ENCODE data around the gene TDRD12.
"Not testable (repeated sequence)": the region's sequence is repeated elsewhere in the genome, so short reads cannot be mapped to it uniquely, and the experiment has no call there.

The TDRD12 gene

DNA sequence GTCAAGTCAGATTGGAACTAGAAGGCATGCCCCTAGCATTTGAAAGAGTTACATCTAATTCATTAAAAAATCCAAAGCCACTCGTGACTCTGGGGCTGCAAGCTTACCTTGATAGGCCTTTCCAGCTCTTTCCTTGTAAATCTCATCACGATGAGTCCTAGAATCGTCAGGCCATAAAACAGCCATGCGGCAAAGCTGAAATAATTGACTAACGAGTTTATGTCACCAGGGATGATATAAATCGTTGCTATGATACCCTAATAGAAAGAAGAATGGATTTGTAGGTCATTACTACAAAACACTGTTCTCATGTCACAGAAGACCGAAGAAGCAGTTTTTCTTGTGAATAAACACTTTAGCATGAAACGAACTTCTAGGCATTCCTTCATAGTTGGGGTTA is 122.5 kb downstream of the TDRD12 start:
- DNase-seq, result no peak

- no peak for DNase-seq
These were observed 124.2 kb downstream of the TDRD12 start for GRCh38 chr19:32843716-32844245.

GRCh38 chr19:32848035-32848434 is 128.5 kb downstream of the TDRD12 start:
- not testable (repeated sequence) for DNase-seq

DNA sequence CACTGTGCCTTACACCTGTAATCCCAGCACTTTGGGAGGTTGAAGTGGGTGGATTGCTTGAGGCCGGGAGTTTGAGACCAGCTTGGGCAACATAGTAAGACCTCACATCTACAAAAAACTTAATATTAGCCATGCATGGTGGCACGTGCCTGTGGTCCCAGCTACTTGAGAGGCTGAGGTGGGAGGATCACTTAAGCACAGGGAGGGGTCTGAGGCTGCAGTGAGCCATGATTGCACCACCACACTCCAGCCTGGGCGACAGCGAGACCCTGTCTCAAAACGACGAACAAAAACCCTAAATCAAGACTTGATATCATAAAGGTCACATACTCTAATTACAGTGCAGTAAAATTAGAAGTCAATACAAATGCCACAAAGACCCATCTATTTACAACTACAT is 132.6 kb downstream of the TDRD12 start:
- DNase-seq, result no peak

DNA sequence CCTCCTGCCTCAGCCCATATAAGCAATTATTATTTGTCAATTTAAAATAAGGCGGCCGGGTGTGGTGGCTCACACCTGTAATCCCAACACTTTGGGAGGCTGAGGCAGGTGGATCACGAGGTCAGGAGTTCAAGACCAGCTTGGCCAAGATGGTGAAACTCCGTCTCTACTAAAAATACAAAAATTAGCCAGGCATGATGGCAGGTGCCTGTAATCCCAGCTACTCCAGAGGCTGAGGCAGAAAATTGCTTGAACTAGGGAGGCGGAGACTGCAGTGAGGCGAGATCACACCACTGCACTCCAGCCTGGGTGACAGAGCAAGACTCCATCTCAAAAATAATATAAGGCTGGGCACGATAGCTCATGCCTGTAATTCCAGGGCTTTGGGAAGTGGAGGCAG is 137.3 kb downstream of the TDRD12 start:
- not testable (repeated sequence) for DNase-seq

DNA sequence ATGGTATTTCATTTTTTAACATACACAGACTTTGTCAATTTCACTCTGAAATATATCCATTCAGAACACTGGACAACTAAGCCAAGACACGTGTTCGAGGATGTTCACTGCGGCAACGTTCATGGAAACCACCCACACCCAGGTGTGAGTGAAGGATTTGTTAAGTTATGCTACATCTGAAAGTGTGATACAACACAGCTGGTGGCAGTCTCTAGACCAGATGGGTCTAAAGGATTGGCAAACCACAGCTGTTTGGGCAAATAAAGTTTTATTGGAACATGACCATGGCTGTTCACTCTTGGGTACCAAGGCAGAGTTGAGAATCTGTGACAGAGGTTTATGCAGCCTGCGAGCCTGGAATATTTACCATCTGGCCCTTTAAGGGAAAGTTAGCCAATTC is 138.0 kb downstream of the TDRD12 start:
- DNase-seq, result no peak

DNA sequence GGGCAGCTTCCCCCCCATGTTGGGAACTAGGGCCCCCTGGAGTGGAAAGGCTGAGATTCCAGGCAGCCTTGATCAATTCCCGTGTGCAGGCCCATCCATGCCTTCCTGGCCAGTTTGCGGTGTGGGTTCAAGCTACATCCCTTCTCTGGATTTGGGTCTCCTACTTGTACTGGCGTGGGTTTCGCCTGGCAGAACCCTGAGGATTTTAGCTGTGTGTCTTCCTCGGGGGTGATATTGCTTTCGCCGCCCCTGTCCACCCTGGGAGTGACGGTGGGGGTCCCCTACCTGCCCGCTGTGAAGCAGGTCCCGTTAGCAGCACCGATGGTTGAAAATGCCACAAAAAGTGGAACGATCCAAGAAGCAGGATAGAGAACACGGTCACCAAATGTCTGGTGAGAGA is 138.6 kb downstream of the TDRD12 start:
- no peak for DNase-seq

GRCh38 chr19:32858559-32858958 is 139.0 kb downstream of the TDRD12 start:
- no peak for DNase-seq

- no peak for DNase-seq
These were observed 140.0 kb downstream of the TDRD12 start for GRCh38 chr19:32859591-32859990.

DNA sequence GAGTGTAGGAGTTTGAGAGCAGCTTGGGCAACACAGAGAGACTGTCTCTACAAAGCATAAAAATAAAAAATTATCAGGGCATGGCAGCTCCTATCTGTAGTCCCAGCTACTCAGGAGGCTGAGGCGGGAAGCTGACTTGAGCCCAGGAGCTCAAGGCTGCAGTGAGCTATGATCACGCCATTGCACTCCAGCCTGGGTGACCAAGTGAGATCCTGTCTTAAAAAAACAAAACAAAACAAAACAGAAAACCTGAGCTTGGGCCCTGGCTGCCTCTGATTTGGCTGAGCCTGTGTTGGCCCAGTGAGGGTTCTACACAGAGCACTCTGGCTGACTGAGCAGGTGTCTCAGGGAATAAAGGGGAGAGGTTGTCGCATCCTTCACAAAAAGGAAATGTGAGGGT is 142.0 kb downstream of the TDRD12 start:
- no peak for DNase-seq

GRCh38 chr19:32862173-32862572 is 142.6 kb downstream of the TDRD12 start:
- no peak for DNase-seq

GRCh38 chr19:32862741-32863140 is 143.2 kb downstream of the TDRD12 start:
- DNase-seq, result no peak

DNA sequence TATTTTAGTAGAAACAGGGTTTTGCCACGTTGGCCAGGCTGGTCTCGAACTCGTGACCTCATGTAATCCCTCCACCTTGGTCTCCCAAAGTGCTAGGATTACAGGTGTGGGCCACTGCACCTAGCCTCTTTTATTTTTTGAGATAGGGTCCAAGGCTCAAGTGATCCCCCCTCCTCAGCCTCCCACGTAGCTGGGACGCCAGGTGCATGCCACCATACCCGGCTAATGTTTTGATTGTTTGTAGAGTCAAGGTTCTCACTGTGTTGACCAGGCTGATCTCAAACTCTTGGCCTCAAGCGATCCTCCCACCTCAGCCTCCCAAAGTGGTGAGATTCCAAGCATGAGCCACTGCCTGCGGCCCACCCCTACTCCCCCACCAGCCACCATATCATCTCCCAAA is 143.7 kb downstream of the TDRD12 start:
- DNase-seq, result no peak

DNA sequence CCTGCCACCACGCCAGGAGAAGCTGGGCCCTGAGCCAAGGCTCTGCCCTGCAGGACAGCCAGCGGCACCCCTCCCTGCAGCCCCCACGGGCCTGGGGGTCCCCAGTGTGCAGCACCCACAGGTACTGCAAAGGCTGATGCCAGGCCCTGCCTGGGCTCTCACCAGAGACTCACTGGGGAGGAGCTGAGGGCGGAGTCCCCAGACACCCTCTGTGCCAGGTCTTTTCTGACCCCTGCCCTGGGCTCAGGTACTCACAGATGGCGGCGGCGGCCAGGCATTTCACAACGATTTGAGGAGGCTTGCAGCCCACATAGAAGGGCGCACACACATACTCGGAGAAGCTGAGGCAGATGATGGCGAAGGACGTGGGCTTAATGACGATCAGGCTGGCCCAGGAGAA is 144.3 kb downstream of the TDRD12 start:
- no peak for DNase-seq

DNA sequence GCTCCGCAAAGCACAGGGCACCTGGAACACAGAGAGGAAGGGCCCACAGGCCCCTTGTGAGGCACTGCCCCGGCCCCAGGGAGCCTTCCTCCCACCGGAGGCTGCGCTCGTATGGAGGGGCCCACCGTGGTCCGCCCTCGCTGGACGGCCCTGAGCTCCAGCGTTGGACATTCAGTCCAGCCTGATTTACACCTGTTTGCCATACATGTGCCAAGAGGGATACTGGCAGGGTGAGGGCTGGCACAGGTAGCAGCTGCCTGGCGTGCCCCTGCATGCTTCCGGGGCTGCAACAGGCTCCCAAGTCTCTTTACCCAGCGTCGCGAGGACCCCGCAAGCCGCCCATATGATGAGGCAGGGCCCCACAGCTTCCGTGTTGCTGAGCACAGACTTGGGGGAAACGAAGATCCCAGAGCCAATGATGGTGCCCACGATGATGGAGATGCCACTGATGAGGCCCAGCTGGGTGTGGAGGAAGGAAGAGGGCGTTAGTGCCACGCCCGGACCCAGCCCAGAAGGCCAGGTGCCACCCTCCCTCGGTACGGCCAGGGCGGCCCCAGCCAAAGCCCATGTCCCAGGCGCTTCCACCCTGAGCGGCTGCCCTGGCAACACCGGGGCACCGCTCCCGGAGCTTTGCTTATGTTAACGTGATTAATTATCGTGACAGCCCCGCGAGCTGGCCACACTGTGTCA is 144.9 kb downstream of the TDRD12 start:
- DNase-seq, result no peak

- DNase-seq, result no peak
These were observed 145.8 kb downstream of the TDRD12 start for GRCh38 chr19:32865326-32865725.

GRCh38 chr19:32866061-32866460 is 146.5 kb downstream of the TDRD12 start:
- no peak for DNase-seq

GRCh38 chr19:32866564-32867265 is 147.1 kb downstream of the TDRD12 start:
- no peak for DNase-seq

GRCh38 chr19:32867436-32867835 is 147.9 kb downstream of the TDRD12 start:
- not testable (repeated sequence) for DNase-seq

GRCh38 chr19:32868206-32868950 is 148.8 kb downstream of the TDRD12 start:
- no peak for DNase-seq

DNA sequence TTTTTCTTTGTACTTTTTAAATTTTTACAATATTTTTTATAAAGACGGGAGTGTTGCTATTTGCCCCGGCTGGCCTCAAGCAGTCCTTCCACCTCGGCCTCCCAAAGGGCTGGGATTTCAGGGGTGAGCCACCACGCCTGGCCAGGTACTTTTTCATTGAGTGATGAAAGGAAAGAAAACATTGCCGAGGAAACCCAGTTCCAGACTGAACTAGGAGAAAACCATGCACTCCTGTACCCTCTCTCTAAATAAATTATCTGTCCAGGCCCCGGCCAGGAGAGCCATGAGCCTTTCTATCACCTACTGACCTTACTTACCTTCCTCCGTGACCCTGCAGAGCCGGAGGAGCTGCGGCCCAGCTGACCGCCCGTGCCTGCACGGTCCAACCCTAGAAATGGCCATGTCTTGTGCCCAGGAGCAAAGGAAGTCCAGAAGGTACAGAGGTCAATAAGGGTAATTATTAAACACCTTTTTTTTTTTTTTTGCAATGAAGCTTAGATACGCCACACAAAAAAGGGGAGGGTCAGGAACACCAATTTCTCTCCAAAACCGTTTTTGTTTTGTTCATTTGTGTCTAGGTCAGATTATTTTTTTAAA is 149.9 kb downstream of the TDRD12 start, which contains the start of gene SLC7A9:
TSS of gene SLC7A9 (minus strand) at position 399 of the 597 bp plus-strand sequence. CDS start 1,233 bp downstream, outside the sequence.
- DNase-seq, result no peak

DNA sequence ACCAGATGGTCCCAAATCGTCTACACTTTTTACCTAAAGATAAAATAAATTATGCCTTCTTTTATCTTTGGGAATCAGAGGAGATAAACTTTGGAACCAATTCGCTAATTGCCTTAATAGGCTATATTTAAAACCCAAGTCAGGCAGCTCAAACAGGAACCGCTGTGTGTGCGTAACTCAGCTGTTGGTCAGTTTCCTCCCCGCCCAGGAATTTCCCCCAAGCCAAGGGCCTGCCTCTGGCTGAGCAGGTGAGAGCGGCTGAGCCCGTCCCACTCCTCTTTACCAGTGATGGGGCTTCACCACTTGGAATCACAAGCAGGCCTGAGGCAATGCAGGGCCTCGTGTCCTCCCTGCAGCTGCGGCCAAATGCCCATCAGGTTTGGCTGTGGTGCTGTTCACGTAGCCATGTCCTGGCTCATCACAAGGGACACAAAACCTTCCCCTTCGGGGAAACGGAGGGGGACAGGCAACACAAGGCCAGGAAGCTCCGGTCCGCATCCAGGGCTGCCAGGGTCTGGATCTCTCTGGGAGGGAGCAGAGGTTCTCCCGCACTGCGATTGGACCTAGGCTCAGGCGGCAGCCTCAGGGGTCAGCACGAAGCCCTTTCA is 150.5 kb downstream of the TDRD12 start:
- DNase-seq, result no peak

DNA sequence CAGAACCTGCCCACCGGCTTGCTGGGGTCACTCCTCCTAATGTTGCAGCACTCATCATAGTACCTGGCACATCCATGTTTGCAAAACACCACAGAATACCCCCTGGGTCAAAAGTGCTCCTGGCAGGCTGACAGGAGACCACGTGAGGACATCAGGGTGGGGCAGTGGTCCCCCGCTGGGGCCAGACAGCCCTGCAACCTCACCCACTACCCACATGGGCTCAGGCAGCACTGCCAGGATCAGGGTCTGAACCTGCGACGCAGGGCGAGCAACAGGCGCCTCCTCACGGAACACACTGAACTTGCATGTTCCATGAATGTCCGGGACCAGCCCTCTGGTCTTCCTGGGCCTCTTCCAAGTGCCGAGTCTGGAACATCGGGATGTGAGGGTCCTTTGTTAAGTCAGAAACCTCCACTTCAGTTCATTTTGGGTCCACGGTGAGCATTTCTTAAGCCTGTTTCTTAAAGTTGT is 151.4 kb downstream of the TDRD12 start:
- no peak for DNase-seq

Measured in NCI-H2081 (cell line).